Measurements from ENCODE around the gene ACVR2B.

Gene ACVR2B

GRCh38 chr3:38458796-38459498 is 5.3 kb downstream of the ACVR2B start:
- peak; percentile 68 for DNase-seq (ENCODE audit: low read depth)

- DNase-seq (ENCODE audit: low read depth), result no peak
These were observed 5.9 kb downstream of the ACVR2B start for GRCh38 chr3:38459499-38460048.

- DNase-seq (ENCODE audit: low read depth), result no peak
These were observed 6.9 kb downstream of the ACVR2B start for GRCh38 chr3:38460377-38461270.

GRCh38 chr3:38465588-38466154 is 12.0 kb downstream of the ACVR2B start:
- no peak for DNase-seq (ENCODE audit: low read depth)

GRCh38 chr3:38468765-38469164 is 15.1 kb downstream of the ACVR2B start:
- no peak for DNase-seq (ENCODE audit: low read depth)

- DNase-seq (ENCODE audit: low read depth), result no peak
These were observed 16.2 kb downstream of the ACVR2B start for GRCh38 chr3:38469852-38470251.

- no peak for DNase-seq (ENCODE audit: low read depth)
These were observed 17.7 kb downstream of the ACVR2B start for GRCh38 chr3:38471260-38471857.

GRCh38 chr3:38472342-38472741 is 18.7 kb downstream of the ACVR2B start:
- DNase-seq (ENCODE audit: low read depth), result no peak

- no peak for DNase-seq (ENCODE audit: low read depth)
These were observed 19.5 kb downstream of the ACVR2B start for GRCh38 chr3:38473229-38473628.

- DNase-seq (ENCODE audit: low read depth), result no peak
These were observed 21.4 kb downstream of the ACVR2B start for GRCh38 chr3:38474928-38475605.

GRCh38 chr3:38475716-38476115 is 22.0 kb downstream of the ACVR2B start:
- no peak for DNase-seq (ENCODE audit: low read depth)

GRCh38 chr3:38476157-38476756 is 22.6 kb downstream of the ACVR2B start:
- DNase-seq (ENCODE audit: low read depth), result no peak

- DNase-seq (ENCODE audit: low read depth), result no peak
These were observed 23.5 kb downstream of the ACVR2B start for GRCh38 chr3:38477057-38477820.

GRCh38 chr3:38477839-38478450 is 24.3 kb downstream of the ACVR2B start:
- no peak for DNase-seq (ENCODE audit: low read depth)

GRCh38 chr3:38478901-38479300 is 25.2 kb downstream of the ACVR2B start:
- no peak for DNase-seq (ENCODE audit: low read depth)

- DNase-seq (ENCODE audit: low read depth), result peak; percentile 43
These were observed 25.9 kb downstream of the ACVR2B start for GRCh38 chr3:38479431-38480092.

GRCh38 chr3:38480093-38480445 is 26.4 kb downstream of the ACVR2B start:
- DNase-seq (ENCODE audit: low read depth), result no peak

- DNase-seq (ENCODE audit: low read depth), result no peak
These were observed 27.2 kb downstream of the ACVR2B start for GRCh38 chr3:38480930-38481329.

- no peak for DNase-seq (ENCODE audit: low read depth)
These were observed 29.3 kb downstream of the ACVR2B start for GRCh38 chr3:38482951-38483350.

GRCh38 chr3:38487323-38487722 is 33.6 kb downstream of the ACVR2B start:
- DNase-seq (ENCODE audit: low read depth), result no peak

All from stromal cell of bone marrow (primary cell).